ENCODE data around the gene IKZF1.

IKZF1 gene

GRCh38 chr7:50449881-50450589 lies 145.5 kb downstream of the IKZF1 start, which contains the start of gene FIGNL1:
Gene FIGNL1, minus strand, starts transcription at chr7:50450350. Its CDS starts 3,063 bp downstream, at chr7:50447287.
- TF ChIP-seq Cebpa-rat (IDR thresholded peaks at IDR 0.05) = no peak
- Histone ChIP-seq H3K27ac (peak within 1 kb of the TSS; percentile 68), H3K4me3 (peak within 1 kb of the TSS; percentile 75), H3K4me2 (peak within 1 kb of the TSS; percentile 92), H3K4me1 (peaks cover 26% of the 10 kb centered on the region), H4K20me1 (0 out of 2 replicates have a peak, but pooled peaks cover 5% of the 10 kb centered on the region), H3K36me3 (peaks cover 29% of the 10 kb centered on the region), H3K9ac (peak within 1 kb of the TSS; percentile 82), H3K27me3 (no peaks in the 10 kb centered on the region), H3K9me3 (no peaks in the 10 kb centered on the region)

- H3K27ac ChIP-seq = peak overlapping the region; percentile 68
Measured at GRCh38 chr7:50450590-50451032, 146.1 kb downstream of the IKZF1 start.

More at GRCh38 chr7:50450590-50451032, 146.1 kb downstream of the IKZF1 start:
- H4K20me1 ChIP-seq = 0 out of 2 replicates have a peak, but pooled peaks cover 5% of the 10 kb centered on the region
- no peaks in the 10 kb centered on the region for H3K9me3 ChIP-seq
- H3K4me1 ChIP-seq = peaks cover 26% of the 10 kb centered on the region
- peaks cover 23% of the 10 kb centered on the region for H3K36me3 ChIP-seq
- H3K4me3 ChIP-seq = peak overlapping the region; percentile 75
- no peaks in the 10 kb centered on the region for H3K27me3 ChIP-seq
- no peak for TF ChIP-seq Cebpa-rat (IDR thresholded peaks at IDR 0.05)
- peak overlapping the region; percentile 92 for H3K4me2 ChIP-seq
- peak overlapping the region; percentile 82 for H3K9ac ChIP-seq

All from BLaER1 (cell line).